HG02943 (cell line): ENCODE data around the gene SSRP1.

ENCODE experiments used
- ATAC-seq: cut with Tn5 transposase; IDR thresholded peaks from one replicate; pipeline ENCODE4 v1.9.1; 2021; ENCODE audit warnings: mild to moderate bottlenecking, low read depth, moderate library complexity; ENCODE audit not compliant: unreplicated experiment

SSRP1 gene

GRCh38 chr11:57359896-57360690 lies 24.4 kb upstream of the SSRP1 start:
- no peak for ATAC-seq

- ATAC-seq: no peak
Measured at GRCh38 chr11:57359396-57359795, 23.7 kb upstream of the SSRP1 start.

GRCh38 chr11:57358991-57359390 lies 23.3 kb upstream of the SSRP1 start:
- no peak for ATAC-seq

GRCh38 chr11:57358543-57358961 lies 22.9 kb upstream of the SSRP1 start:
- no peak for ATAC-seq

GRCh38 chr11:57357856-57358255 lies 22.2 kb upstream of the SSRP1 start:
- no peak for ATAC-seq

- no peak for ATAC-seq
Measured at GRCh38 chr11:57357310-57357709, 21.6 kb upstream of the SSRP1 start.

- no peak for ATAC-seq
Measured at GRCh38 chr11:57356268-57356667, 20.6 kb upstream of the SSRP1 start.

- ATAC-seq: no peak
Measured at GRCh38 chr11:57354699-57355098, 19.0 kb upstream of the SSRP1 start.

GRCh38 chr11:57353852-57354251 lies 18.2 kb upstream of the SSRP1 start:
- ATAC-seq: no peak

GRCh38 chr11:57353446-57353845 lies 17.8 kb upstream of the SSRP1 start:
- no peak for ATAC-seq

- no peak for ATAC-seq
Measured at GRCh38 chr11:57353036-57353435, 17.3 kb upstream of the SSRP1 start.

- no peak for ATAC-seq
Measured at GRCh38 chr11:57349491-57350274, 14.0 kb upstream of the SSRP1 start.

- ATAC-seq: no peak
Measured at GRCh38 chr11:57348636-57349313, 13.1 kb upstream of the SSRP1 start.

GRCh38 chr11:57348052-57348451 lies 12.4 kb upstream of the SSRP1 start:
- no peak for ATAC-seq

- ATAC-seq: no peak
Measured at GRCh38 chr11:57347336-57347735, 11.6 kb upstream of the SSRP1 start.

- ATAC-seq: peak; percentile 56
Measured at GRCh38 chr11:57345555-57346211, 10.0 kb upstream of the SSRP1 start.

- ATAC-seq: no peak
Measured at GRCh38 chr11:57344826-57345225, 9.1 kb upstream of the SSRP1 start.

- no peak for ATAC-seq
Measured at GRCh38 chr11:57343825-57344224, 8.1 kb upstream of the SSRP1 start.

- ATAC-seq: no peak
Measured at GRCh38 chr11:57342702-57343101, 7.0 kb upstream of the SSRP1 start.

- ATAC-seq: no peak
Measured at GRCh38 chr11:57341250-57341808, 5.6 kb upstream of the SSRP1 start.
